AG10803 (cell line): Measurements from ENCODE around the gene CMSS1.

Source experiments
- DNase-seq: peaks from one replicate; pipeline ENCODE4 v3.0.0; 2010; ENCODE audit warnings: low read depth
- H3K4me3 ChIP-seq: 2 replicates; pipeline ENCODE4 v1.5.1; 2011; ENCODE audit warnings: mild to moderate bottlenecking, low read length, control low read depth
- CTCF ChIP-seq: conservative IDR thresholded peaks from 2 replicates; pipeline ENCODE4 v1.5.1; 2011; ENCODE audit warnings: mild to moderate bottlenecking, low read length, control low read depth, inconsistent platforms

Gene CMSS1

GRCh38 chr3:99941211-99941610 is 123.5 kb downstream of the CMSS1 start:
- no peak for TF ChIP-seq CTCF
- no peak for DNase-seq
- no peak overlapping the region for H3K4me3 ChIP-seq

- H3K4me3 ChIP-seq = no peak overlapping the region
- no peak for TF ChIP-seq CTCF
- no peak for DNase-seq
These were observed 126.5 kb downstream of the CMSS1 start for GRCh38 chr3:99943931-99944761.

DNA sequence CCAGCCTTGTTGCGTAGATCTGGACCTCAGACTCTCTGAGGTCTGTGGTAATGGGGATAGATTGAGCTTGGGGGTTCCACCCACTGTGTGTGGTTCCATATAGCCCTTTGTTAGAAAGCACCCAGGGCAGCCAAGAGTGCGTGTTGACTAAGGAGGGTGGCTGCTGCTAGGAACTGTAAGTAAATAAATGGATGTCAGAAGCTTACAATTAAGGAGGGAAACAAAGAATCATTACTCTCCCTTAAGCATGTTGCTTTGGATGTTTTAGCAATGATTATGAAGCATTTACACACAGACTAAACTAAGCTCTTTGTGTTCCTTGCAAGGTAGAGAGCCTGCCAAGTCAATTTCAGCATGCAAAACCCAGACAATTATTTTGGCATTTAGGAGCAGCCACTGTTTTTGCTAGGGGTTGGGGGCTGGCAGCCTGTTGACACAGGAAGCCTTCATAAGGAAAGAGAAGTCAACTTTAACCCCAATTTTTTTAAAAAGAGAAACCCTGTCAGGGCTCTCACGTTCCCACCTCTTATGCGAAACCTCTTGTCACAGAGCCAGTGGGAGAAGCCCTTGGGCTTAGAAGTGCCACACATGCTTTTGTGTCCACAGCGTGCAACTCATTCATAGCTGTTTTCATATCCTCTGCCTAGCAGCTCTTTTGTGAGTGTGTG is 127.8 kb downstream of the CMSS1 start:
- TF ChIP-seq CTCF = no peak
- H3K4me3 ChIP-seq = no peak overlapping the region
- peak; percentile 80 for DNase-seq

GRCh38 chr3:99947356-99947755 is 129.7 kb downstream of the CMSS1 start:
- TF ChIP-seq CTCF = no peak
- no peak for DNase-seq
- H3K4me3 ChIP-seq = no peak overlapping the region

- no peak overlapping the region for H3K4me3 ChIP-seq
- DNase-seq = no peak
- no peak for TF ChIP-seq CTCF
These were observed 130.9 kb downstream of the CMSS1 start for GRCh38 chr3:99948467-99949089.

DNA sequence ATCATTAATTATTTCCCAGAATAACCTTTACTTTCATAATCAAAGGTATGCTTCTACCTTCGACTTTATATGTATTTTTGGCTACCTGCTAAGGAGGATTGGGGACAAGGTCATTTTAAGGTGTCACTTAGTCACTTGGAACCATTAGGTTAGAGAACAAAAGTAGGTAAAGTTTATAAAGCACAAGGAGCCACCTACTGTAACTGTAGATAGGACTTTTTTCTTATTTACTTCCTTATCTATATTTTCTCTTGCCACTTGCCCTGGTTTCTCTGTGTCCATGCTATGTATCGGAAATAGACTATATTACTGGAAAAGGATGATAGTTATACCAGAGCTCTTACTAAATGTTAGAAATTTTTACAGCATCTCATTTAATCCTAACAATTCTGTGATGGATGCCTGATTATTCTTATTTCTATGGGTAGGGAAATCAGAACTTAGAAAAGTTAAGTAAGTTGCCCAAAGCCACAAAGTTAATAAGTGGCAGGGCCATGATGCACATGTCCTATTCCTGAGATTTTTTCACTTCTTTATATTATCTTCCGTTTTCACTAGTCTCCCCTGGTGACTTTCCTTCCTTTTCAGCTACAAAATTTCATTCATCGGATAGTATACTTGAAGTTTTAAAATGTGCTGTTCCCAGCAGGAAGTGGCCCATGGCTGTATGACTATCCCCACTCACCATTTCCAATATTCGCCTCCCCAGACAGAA is 132.5 kb downstream of the CMSS1 start:
- no peak for DNase-seq
- TF ChIP-seq CTCF = no peak
- H3K4me3 ChIP-seq = no peak overlapping the region
